Fibroblast of lung (primary cell): ENCODE results near the gene PPARGC1A. TPM values are rescaled to one million over a fixed set of nuclear protein-coding genes. Genes with fewer than 3 reads are reported as not detected.

Experiments used
- DNase-seq, 2 donors: peaks; one replicate each; pipeline versions ENCODE4 v3.0.0 to v3.0.0-alpha.2; 2010; ENCODE audit warnings: low read depth in 2 of 2
- H2AFZ ChIP-seq: 2 replicates; pipeline ENCODE4 v1.5.1; 2012; ENCODE audit warnings: low read length, control low read depth, inconsistent platforms
- H3K27ac ChIP-seq: 2 replicates; pipeline ENCODE4 v1.5.1; 2011; ENCODE audit warnings: low read length, control low read depth; ENCODE audit not compliant: insufficient read depth
- H3K27me3 ChIP-seq: 2 replicates; pipeline ENCODE4 v1.5.1; 2011; ENCODE audit warnings: mild to moderate bottlenecking, low read length; ENCODE audit not compliant: control insufficient read depth, insufficient read depth
- H3K36me3 ChIP-seq: 2 replicates; pipeline ENCODE4 v1.5.1; 2011; ENCODE audit warnings: low read length; ENCODE audit not compliant: control insufficient read depth, insufficient read depth
- H3K4me1 ChIP-seq: 2 replicates; pipeline ENCODE4 v1.5.1; 2011; ENCODE audit warnings: low read length; ENCODE audit not compliant: control insufficient read depth, insufficient read depth; ENCODE audit errors: extremely low read depth
- H3K4me2 ChIP-seq: 2 replicates; pipeline ENCODE4 v1.5.1; 2011; ENCODE audit warnings: low read length, control low read depth; ENCODE audit not compliant: insufficient read depth; ENCODE audit errors: extremely low read depth
- H3K4me3 ChIP-seq, 4 experiments: fragments of 200-600 bp in 1 of 4; sonication (generic) in 1 of 4; replicated peaks in 1 of 4; 2 replicates each; pipeline ENCODE4 v1.5.1; 2011 to 2016; ENCODE audit warnings: low read length in 4 of 4, low read depth in 3 of 4, mild to moderate bottlenecking in 3 of 4, control low read depth in 2 of 4, inconsistent platforms in 1 of 4, mixed read lengths in 1 of 4; ENCODE audit not compliant: insufficient read depth in 1 of 4; ENCODE audit errors: control extremely low read depth in 1 of 4
- H3K79me2 ChIP-seq: 2 replicates; pipeline ENCODE4 v1.5.1; 2012; ENCODE audit warnings: mild to moderate bottlenecking, low read length, inconsistent platforms; ENCODE audit not compliant: control insufficient read depth, insufficient read depth
- H3K9ac ChIP-seq: 2 replicates; pipeline ENCODE4 v1.5.1; 2011; ENCODE audit warnings: mild to moderate bottlenecking, low read length, control low read depth; ENCODE audit not compliant: insufficient read depth
- H3K9me3 ChIP-seq: 2 replicates; pipeline ENCODE4 v1.5.1; 2012; ENCODE audit warnings: low read depth, low read length; ENCODE audit not compliant: control insufficient read depth, insufficient read depth
- H4K20me1 ChIP-seq: 2 replicates; pipeline ENCODE4 v1.5.1; 2011; ENCODE audit warnings: low read length; ENCODE audit not compliant: control insufficient read depth, insufficient read depth; ENCODE audit errors: extremely low read depth
- CTCF ChIP-seq, 2 donors: IDR thresholded peaks in 1 of 2; conservative IDR thresholded peaks in 1 of 2; 1 replicate in 1 of 2; 2 replicates in 1 of 2; pipeline ENCODE4 v1.5.1; 2011 to 2012; ENCODE audit warnings: low read length in 2 of 2, control low read depth in 1 of 2, inconsistent platforms in 1 of 2, low read depth in 1 of 2, mild to moderate bottlenecking in 1 of 2
- EZH2 ChIP-seq: IDR thresholded peaks from 2 replicates; pipeline ENCODE4 v1.5.1; 2012; ENCODE audit warnings: low read length, control low read depth, mild to moderate bottlenecking; ENCODE audit errors: missing control alignments
- polyA plus RNA-seq, 2 donors: library from polyadenylated mRNA; depleted of rRNA in 1 of 2; stranded (reverse) in 1 of 2; unstranded in 1 of 2; fragments of >200 nt; gene quantifications; 2 replicates each; pipeline ENCODE4 v1.2.1, GENCODE V29; 2011 to 2012; ENCODE audit warnings: missing spikeins in 1 of 2
- total RNA-seq: library from RNA; depleted of rRNA; stranded (reverse); fragments of >200 nt; gene quantifications from 2 replicates; pipeline ENCODE4 v1.2.1, GENCODE V29; 2014

The PPARGC1A gene
- total and polyA plus RNA-seq, 2 donors (not counting 1 experiment from before 2014, with no cell fraction given) = 1.3 to 6.9 TPM

GRCh38 chr4:23923141-23923540, 33.3 kb upstream of the PPARGC1A start:
- Histone ChIP-seq H3K4me2 (no peak overlapping the region), H4K20me1 (no peaks in the 10 kb centered on the region), H3K9me3 (no peaks in the 10 kb centered on the region), H2AFZ (no peak overlapping the region), H3K27me3 (no peaks in the 10 kb centered on the region), H3K4me3 (no peak overlapping the region), H3K79me2 (no peaks in the 10 kb centered on the region), H3K27ac (no peak overlapping the region), H3K36me3 (no peaks in the 10 kb centered on the region), H3K9ac (no peak overlapping the region), H3K4me1 (no peaks in the 10 kb centered on the region)
- no peak for DNase-seq
- TF ChIP-seq CTCF (conservative IDR thresholded peaks at IDR 0.05 in 1 of 2, IDR thresholded peaks at IDR 0.05 in 1 of 2; ENCODE audit: low read depth in 1 of 2, low read length in 2 of 2) (no peak), EZH2 (no peak)

GRCh38 chr4:23922541-23923111, 32.8 kb upstream of the PPARGC1A start:
- H3K4me2 ChIP-seq = no peak overlapping the region
- DNase-seq = peak in 1 of 2 donors; percentile 53
- no peak for TF ChIP-seq CTCF (conservative IDR thresholded peaks at IDR 0.05 in 1 of 2, IDR thresholded peaks at IDR 0.05 in 1 of 2; ENCODE audit: low read depth in 1 of 2, low read length in 2 of 2)
- no peak for TF ChIP-seq EZH2

GRCh38 chr4:23922013-23922412, 32.2 kb upstream of the PPARGC1A start:
- H3K4me3 ChIP-seq = no peak overlapping the region
- DNase-seq = peak in 1 of 2 donors; percentile 16
- no peak overlapping the region for H3K9ac ChIP-seq
- H3K27me3 ChIP-seq = no peaks in the 10 kb centered on the region
- no peak overlapping the region for H3K4me2 ChIP-seq
- no peaks in the 10 kb centered on the region for H4K20me1 ChIP-seq
- H3K36me3 ChIP-seq = no peaks in the 10 kb centered on the region
- no peaks in the 10 kb centered on the region for H3K9me3 ChIP-seq
- TF ChIP-seq CTCF (conservative IDR thresholded peaks at IDR 0.05 in 1 of 2, IDR thresholded peaks at IDR 0.05 in 1 of 2; ENCODE audit: low read depth in 1 of 2, low read length in 2 of 2) (no peak), EZH2 (no peak)
- no peak overlapping the region for H2AFZ ChIP-seq
- H3K27ac ChIP-seq = no peak overlapping the region
- H3K4me1 ChIP-seq = no peaks in the 10 kb centered on the region
- H3K79me2 ChIP-seq = no peaks in the 10 kb centered on the region

More at GRCh38 chr4:23922541-23923111, 32.8 kb upstream of the PPARGC1A start:
- no peaks in the 10 kb centered on the region for H4K20me1 ChIP-seq
- no peaks in the 10 kb centered on the region for H3K4me1 ChIP-seq
- no peak overlapping the region for H2AFZ ChIP-seq
- no peaks in the 10 kb centered on the region for H3K9me3 ChIP-seq
- no peak overlapping the region for H3K9ac ChIP-seq
- H3K79me2 ChIP-seq = no peaks in the 10 kb centered on the region
- H3K4me3 ChIP-seq = no peak overlapping the region
- no peaks in the 10 kb centered on the region for H3K36me3 ChIP-seq
- H3K27ac ChIP-seq = no peak overlapping the region
- H3K27me3 ChIP-seq = no peaks in the 10 kb centered on the region
